H1 (cell line): ENCODE measurements around the gene GDPD5. TPM values are rescaled to one million over a fixed set of nuclear protein-coding genes. Genes with fewer than 3 reads are reported as not detected.

Experiments used
- polyA plus RNA-seq, 7 experiments: library from polyadenylated mRNA; depleted of rRNA in 3 of 7; stranded (reverse) in 5 of 7; unstranded in 2 of 7; fragments of >200 nt in 5 of 7; fragments of 200-250 nt in 2 of 7; gene quantifications; 1 replicate in 5 of 7; 2 replicates in 1 of 7; 4 replicates in 1 of 7; pipeline versions ENCODE4 v1.2.1 to v1.2.3, GENCODE V29; 2011 to 2013; ENCODE audit warnings: missing spikeins in 2 of 7, mixed read lengths in 2 of 7
- total RNA-seq: library from RNA; stranded (reverse); fragmentation: NEBNext Ultra II Directional; extraction: Animal tissue kit (Norgen Biotek cat#: 25700); gene quantifications from 2 replicates; pipeline ENCODE4 v1.2.1, GENCODE V29; 2021
- TF ChIP-seq, protein P1 (sequence below): IDR thresholded peaks from 2 replicates; pipeline ENCODE4 v1.6.1; 2011; ENCODE audit warnings: low read depth, mild to moderate bottlenecking, low read length; ENCODE audit not compliant: insufficient read depth

Gene GDPD5
- total and polyA plus RNA-seq, 2 of the 8 experiments (the other 6 are each of a cell fraction or from before 2014, with no cell fraction given): 7.8 to 8.6 TPM

- TF ChIP-seq, protein P1, sequence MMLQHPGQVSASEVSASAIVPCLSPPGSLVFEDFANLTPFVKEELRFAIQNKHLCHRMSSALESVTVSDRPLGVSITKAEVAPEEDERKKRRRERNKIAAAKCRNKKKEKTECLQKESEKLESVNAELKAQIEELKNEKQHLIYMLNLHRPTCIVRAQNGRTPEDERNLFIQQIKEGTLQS: no peak
Observed at GRCh38 chr11:75481922-75482606, 43.7 kb downstream of the GDPD5 start (continued).
